Activated naive CD4-positive, alpha-beta T cell treated with anti-CD3 and anti-CD28 coated beads for 36 hours (primary cell): Measurements from ENCODE around the gene GIGYF2. TPM values are rescaled to one million over a fixed set of nuclear protein-coding genes. Genes with fewer than 3 reads are reported as not detected.
"Not testable (repeated sequence)": the region's sequence is repeated elsewhere in the genome, so short reads cannot be mapped to it uniquely, and the experiment has no call there.

ENCODE experiments used
- CTCF ChIA-PET: fragments of 350-600 bp; sonication (Branson Sonifier 250); formaldehyde crosslinking; loops from one replicate; lab custom pipeline; 2021; ENCODE audit warnings: antibody characterized with exemption; lab: Charles Lee
- DNase-seq: peaks from one replicate; pipeline ENCODE4 v3.0.0-alpha.2; 2020
- H3K27ac Mint-ChIP-seq: one replicate; pipeline ENCODE4 v1.8.0; 2021; ENCODE audit warnings: mild to moderate bottlenecking, mixed read lengths
- H3K27me3 Mint-ChIP-seq: one replicate; pipeline ENCODE4 v1.8.0; 2021; ENCODE audit warnings: low read depth, mixed read lengths
- H3K36me3 Mint-ChIP-seq: one replicate; pipeline ENCODE4 v1.8.0; 2021; ENCODE audit warnings: low read depth, mixed read lengths
- H3K4me1 Mint-ChIP-seq: one replicate; pipeline ENCODE4 v1.8.0; 2021; ENCODE audit warnings: low read depth, mixed read lengths
- H3K4me3 Mint-ChIP-seq: one replicate; pipeline ENCODE4 v1.8.0; 2021; ENCODE audit warnings: mild to moderate bottlenecking, moderate library complexity, mixed read lengths
- H3K9me3 Mint-ChIP-seq: one replicate; pipeline ENCODE4 v1.8.0; 2021; ENCODE audit warnings: mixed read lengths
- intact Hi-C: fragments of 100-400 bp; cut with micrococcal nuclease; formaldehyde crosslinking; loops from one replicate; pipeline ENCODE4 v1.15.1; 2023
- total RNA-seq, 2 experiments: library from RNA; stranded (reverse); gene quantifications; one replicate each; pipeline ENCODE4 v1.2.3, GENCODE V29; 2021

GIGYF2 gene
- total RNA-seq, 2 experiments from 2014 or later, result 49.7 to 52.8 TPM

DNA sequence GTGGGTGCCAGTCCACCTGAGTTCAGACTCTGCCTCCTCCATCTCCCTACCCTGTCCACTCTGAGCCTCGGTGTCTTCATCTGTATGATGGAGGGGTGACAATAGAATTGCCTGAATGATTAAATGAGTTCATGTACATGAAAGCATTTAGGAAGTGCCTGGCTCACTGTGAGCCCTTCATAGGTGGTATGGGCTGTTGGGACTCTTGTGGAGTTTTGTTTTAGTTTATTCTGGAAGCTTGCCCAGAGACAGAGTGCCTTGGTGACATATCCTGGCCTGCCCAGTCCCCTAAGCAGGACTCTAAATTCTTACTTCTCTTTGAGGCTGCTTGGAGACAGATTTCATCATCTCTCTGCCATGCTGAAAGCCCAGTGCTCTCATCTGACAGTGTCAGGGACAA lies 24.5 kb upstream of the GIGYF2 start:
- CTCF ChIA-PET, result interaction anchor here (0.7 kb wide), 1 partner anchor 83 kb away, joined by 8 read pairs; no protein-coding TSS in a partner anchor
- no peak overlapping the region for H3K4me3 Mint-ChIP-seq
- H3K9me3 Mint-ChIP-seq, result no peaks in the 10 kb centered on the region
- no peaks in the 10 kb centered on the region for H3K4me1 Mint-ChIP-seq
- intact Hi-C loops, result no loop called here
- no peaks in the 10 kb centered on the region for H3K36me3 Mint-ChIP-seq
- no peak for DNase-seq
- H3K27ac Mint-ChIP-seq, result no peak overlapping the region
- H3K27me3 Mint-ChIP-seq, result no peaks in the 10 kb centered on the region

DNA sequence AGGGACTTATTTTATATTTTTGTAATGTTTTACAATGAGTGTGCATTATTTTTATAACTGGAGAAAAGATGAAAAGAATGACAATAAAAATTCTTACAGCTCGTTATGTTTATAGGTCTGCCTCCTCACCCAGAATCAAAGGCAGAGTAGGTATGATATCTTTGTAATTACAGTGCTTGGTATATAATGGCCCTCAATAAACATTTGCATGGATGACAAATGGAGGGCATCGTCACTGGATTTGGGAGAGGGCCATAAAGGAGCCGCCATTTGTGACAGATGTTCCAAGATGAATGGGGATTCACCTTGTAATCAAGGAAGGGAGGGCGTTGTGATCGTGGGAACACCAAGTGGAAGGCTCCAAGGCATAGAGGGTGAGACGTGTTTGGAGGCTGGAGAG lies 22.6 kb upstream of the GIGYF2 start:
- Mint-ChIP-seq H3K4me3 (no peak overlapping the region), H3K9me3 (no peaks in the 10 kb centered on the region), H3K36me3 (no peaks in the 10 kb centered on the region), H3K27me3 (no peaks in the 10 kb centered on the region), H3K27ac (no peak overlapping the region), H3K4me1 (no peaks in the 10 kb centered on the region)
- DNase-seq, result no peak
- CTCF ChIA-PET, result no interaction called here
- intact Hi-C loops, result no loop called here

DNA sequence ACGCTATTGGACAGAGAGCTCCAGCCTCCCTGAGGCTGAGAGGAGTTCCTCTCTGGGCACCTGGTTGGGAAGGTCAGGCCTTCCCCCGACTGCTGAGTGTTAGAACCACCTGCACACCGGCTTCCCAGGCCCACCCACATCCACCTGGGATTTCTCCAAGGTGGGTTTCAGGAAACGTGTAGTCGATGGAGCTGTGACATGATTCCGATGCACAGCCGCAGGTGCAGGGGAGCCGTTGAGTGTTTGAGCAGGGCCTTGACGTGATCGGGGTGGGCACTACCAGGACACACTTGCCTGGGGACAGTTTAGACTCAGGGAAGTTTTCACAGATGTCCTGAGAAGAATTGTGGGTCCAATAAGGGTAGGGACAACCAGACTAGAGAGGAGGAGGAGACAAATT lies 21.8 kb upstream of the GIGYF2 start:
- Mint-ChIP-seq H3K9me3 (no peaks in the 10 kb centered on the region), H3K4me3 (no peak overlapping the region), H3K4me1 (no peaks in the 10 kb centered on the region), H3K36me3 (no peaks in the 10 kb centered on the region), H3K27me3 (peaks cover 2% of the 10 kb centered on the region), H3K27ac (no peak overlapping the region)
- DNase-seq, result no peak
- intact Hi-C loops, result no loop called here
- CTCF ChIA-PET, result no interaction called here

DNA sequence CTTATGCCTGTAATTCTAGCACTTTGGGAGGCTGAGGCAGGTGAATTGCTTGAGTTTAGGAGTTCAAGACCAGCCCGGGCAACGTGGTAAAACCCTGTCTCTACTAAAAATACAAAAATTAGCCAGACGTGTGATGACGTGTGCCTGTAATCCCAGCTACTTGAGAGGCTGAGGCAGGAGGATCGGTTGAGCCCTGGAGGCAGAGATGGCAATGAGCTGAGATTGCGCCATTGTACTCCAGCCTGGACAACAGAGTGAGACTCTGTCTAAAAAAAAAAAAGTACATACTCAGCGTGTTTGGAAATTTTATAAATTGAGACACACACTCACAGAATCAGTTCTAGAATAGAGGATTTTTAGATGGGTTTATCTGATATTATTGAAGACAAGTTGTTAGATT lies 17.1 kb upstream of the GIGYF2 start:
- intact Hi-C loops, result no loop called here
- no peaks in the 10 kb centered on the region for H3K36me3 Mint-ChIP-seq
- H3K4me1 Mint-ChIP-seq, result no peaks in the 10 kb centered on the region
- no peaks in the 10 kb centered on the region for H3K9me3 Mint-ChIP-seq
- no peak for DNase-seq
- no peak overlapping the region for H3K4me3 Mint-ChIP-seq
- H3K27me3 Mint-ChIP-seq, result peaks cover 2% of the 10 kb centered on the region
- CTCF ChIA-PET, result interaction anchor here (0.6 kb wide), 1 partner anchor 481 kb away, joined by 3 read pairs; no protein-coding TSS in a partner anchor
- no peak overlapping the region for H3K27ac Mint-ChIP-seq

DNA sequence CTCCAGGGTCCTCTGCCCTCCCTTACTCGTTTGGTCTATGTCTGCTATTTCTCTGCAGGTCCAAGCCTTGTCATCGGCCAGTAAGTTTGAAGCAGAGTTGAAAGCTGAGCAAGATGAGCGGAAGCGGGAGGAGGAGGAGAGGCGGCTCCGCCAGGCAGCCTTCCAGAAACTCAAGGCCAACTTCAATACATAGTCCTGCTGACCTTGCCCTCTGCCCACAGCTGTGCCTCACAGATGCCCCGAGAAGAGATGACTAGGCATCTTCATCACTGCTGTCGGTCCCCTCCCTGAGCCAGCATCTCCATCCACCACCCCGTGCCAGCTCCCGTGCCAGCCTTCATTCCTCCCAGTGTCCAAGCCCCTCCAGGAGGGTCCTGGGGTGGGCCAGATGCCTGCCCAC lies 15.6 kb upstream of the GIGYF2 start:
- Mint-ChIP-seq H3K4me1 (no peaks in the 10 kb centered on the region), H3K27me3 (peaks cover 2% of the 10 kb centered on the region), H3K27ac (no peak overlapping the region), H3K36me3 (no peaks in the 10 kb centered on the region), H3K9me3 (no peaks in the 10 kb centered on the region), H3K4me3 (no peak overlapping the region)
- CTCF ChIA-PET, result no interaction called here
- DNase-seq, result no peak
- intact Hi-C loops, result no loop called here

DNA sequence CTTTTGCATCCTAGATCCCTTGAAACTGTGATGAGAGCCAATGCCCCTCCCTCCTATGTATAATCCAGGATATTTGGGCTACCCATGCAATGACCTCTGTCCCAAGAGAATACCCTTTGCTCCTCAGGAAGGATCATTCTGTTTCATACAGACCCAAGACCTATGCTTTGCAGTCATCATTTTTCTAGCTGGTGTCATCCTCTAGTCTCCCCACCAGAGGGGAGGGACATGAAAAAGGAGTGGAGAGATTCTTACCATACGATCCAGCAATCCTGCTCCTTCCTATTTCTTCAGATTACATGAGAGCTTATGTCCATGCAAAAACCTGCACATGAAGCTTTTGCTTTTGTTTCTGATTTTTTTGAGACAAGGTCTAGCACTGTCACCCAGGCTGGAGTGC lies 13.8 kb upstream of the GIGYF2 start:
- peaks cover 2% of the 10 kb centered on the region for H3K27me3 Mint-ChIP-seq
- intact Hi-C loops, result no loop called here
- no peak overlapping the region for H3K27ac Mint-ChIP-seq
- no peak overlapping the region for H3K4me3 Mint-ChIP-seq
- H3K9me3 Mint-ChIP-seq, result no peaks in the 10 kb centered on the region
- no peaks in the 10 kb centered on the region for H3K36me3 Mint-ChIP-seq
- H3K4me1 Mint-ChIP-seq, result no peaks in the 10 kb centered on the region
- CTCF ChIA-PET, result interaction anchor here (0.6 to 1.1 kb wide), 4 partner anchors 12 to 115 kb away, joined by 3 to 6 read pairs (median 3); no protein-coding TSS in a partner anchor
- no peak for DNase-seq

DNA sequence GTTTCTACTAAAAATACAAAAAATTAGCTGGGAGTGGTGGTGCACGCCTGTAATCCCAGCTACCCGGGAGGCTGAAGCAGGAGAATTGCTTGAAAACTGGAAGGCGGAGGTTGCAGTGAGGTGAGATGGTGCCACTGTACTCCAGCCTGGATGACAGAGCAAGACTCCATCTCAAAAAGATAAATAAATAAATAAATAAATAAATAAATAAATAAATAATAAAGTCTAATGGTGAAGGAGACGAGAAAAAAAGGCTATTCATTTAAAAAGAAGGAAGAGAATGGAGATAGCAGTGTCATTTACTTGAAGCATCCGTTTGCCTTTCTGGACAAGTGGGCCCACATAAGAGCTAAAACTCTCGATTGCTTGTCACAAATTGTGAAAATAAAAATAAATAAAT lies 11.7 kb upstream of the GIGYF2 start:
- CTCF ChIA-PET, result interaction anchor here (1.9 kb wide), 1 partner anchor 11 kb away, joined by 7 read pairs; no protein-coding TSS in a partner anchor
- H3K9me3 Mint-ChIP-seq, intact Hi-C loops: not testable (repeated sequence)

DNA sequence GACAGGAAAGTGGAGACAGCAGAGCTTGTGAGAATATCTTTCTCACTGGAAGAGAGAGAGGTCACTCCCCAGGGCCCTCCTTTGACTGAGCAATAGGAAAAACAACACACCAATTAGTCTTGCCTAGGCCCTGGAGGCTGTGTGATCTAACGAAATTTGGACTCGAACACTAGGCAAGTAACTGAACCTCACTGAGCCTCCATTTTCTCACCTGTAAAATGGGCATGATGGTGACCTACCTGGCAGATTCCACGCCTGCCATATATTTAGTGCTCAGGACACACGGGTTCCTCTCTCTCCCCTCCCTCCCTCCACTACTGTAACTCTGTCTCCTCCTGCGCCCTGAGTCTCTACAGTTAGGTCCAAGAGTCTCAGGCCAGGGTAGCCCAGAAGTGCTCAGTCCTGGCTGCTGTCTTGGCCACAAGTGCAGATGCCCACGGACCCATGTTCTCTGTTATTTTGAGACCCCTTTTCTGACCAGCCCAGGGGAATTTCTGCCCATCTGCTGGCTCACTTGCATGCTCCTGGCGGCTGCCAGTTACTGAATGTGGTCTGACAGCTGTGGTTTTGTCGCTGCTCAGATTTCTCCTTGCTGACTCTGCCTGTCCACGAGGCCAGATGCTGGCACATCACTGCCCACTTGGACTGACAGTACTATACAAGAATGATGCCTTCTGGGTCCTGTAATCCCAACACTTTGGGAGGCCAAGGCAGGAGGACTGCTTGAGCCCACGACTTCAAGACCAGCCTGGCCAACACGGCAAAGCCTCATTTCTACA lies 9.6 kb upstream of the GIGYF2 start:
- Mint-ChIP-seq H3K4me3 (no peak overlapping the region), H3K27ac (no peak overlapping the region), H3K27me3 (no peaks in the 10 kb centered on the region), H3K9me3 (peaks cover 2% of the 10 kb centered on the region), H3K4me1 (no peaks in the 10 kb centered on the region), H3K36me3 (no peaks in the 10 kb centered on the region)
- intact Hi-C loops, result no loop called here
- CTCF ChIA-PET, result interaction anchor here (0.6 kb wide), 1 partner anchor 82 kb away, joined by 5 read pairs; no protein-coding TSS in a partner anchor
- no peak for DNase-seq

More for the DNA sequence above, 11.7 kb upstream of the GIGYF2 start:
- H3K4me1 Mint-ChIP-seq, DNase-seq, H3K4me3 Mint-ChIP-seq, H3K36me3 Mint-ChIP-seq, H3K27ac Mint-ChIP-seq, H3K27me3 Mint-ChIP-seq: not testable (repeated sequence)

DNA sequence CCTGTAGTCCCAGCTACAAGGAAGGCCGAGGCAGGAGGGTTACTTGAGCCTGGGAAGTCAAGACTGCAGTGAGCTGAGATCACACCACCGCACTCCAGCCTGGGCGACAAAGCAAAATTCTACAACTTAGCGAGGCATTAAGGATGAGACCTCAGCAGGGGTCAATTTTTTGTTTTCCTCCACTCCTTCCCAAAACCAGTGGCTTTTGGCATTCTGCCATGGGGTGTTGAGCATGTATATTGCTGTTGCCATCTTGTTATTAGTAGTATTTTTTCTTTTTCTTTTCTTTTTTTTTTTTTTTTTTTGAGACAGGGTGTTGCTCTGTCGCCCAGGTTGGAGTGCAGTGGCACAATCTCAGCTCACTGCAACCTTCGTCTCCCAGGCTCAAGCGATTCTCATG lies 8.9 kb upstream of the GIGYF2 start:
- Mint-ChIP-seq H3K27me3 (no peaks in the 10 kb centered on the region), H3K4me1 (no peaks in the 10 kb centered on the region), H3K9me3 (peaks cover 2% of the 10 kb centered on the region), H3K36me3 (no peaks in the 10 kb centered on the region), H3K27ac (no peak overlapping the region), H3K4me3 (no peak overlapping the region)
- CTCF ChIA-PET, result interaction anchor here (0.6 kb wide), 1 partner anchor 83 kb away, joined by 5 read pairs; no protein-coding TSS in a partner anchor
- intact Hi-C loops, result no loop called here
- no peak for DNase-seq

DNA sequence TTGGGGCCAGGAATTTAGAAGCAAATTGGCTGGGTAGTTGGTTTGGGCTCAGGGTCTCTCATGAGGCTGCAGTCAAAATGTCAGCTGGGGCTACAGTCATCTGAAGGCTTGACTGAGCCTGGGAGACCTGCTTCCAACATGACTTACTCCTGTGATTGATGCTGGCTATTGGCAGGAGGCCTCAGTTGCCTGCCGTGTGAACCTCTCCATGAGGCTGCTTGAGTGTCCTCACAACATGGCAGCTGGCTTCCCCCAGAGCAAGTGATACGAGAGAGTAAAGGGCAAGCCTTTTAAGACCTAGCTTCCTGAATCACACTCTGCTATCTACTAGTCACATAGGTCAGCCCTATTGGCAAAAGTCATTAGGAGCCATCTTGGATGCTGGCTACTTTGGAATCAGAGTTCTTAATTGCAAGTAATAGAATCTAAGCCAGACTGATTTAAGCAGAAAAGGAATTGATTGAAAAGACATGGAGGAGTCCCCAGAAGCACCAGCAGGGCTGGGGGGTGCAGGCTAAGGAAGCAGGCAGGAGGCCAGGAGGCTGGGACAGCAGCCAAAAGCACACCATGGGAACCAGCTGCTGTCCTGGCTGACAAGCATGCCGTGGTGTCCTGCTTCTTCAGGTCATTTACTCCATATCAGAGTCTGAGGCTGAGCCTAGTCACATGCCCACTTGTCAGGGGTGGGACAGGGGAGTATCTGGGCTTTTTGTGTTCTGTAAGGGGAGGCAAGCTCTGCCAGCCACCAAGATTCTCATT lies 7.8 kb upstream of the GIGYF2 start:
- CTCF ChIA-PET, result no interaction called here
- H3K27ac Mint-ChIP-seq, result no peak overlapping the region
- H3K27me3 Mint-ChIP-seq, result no peaks in the 10 kb centered on the region
- H3K4me3 Mint-ChIP-seq, result no peak overlapping the region
- intact Hi-C loops, result no loop called here
- H3K9me3 Mint-ChIP-seq, result peaks cover 2% of the 10 kb centered on the region
- no peaks in the 10 kb centered on the region for H3K36me3 Mint-ChIP-seq
- no peak for DNase-seq
- H3K4me1 Mint-ChIP-seq, result no peaks in the 10 kb centered on the region

DNA sequence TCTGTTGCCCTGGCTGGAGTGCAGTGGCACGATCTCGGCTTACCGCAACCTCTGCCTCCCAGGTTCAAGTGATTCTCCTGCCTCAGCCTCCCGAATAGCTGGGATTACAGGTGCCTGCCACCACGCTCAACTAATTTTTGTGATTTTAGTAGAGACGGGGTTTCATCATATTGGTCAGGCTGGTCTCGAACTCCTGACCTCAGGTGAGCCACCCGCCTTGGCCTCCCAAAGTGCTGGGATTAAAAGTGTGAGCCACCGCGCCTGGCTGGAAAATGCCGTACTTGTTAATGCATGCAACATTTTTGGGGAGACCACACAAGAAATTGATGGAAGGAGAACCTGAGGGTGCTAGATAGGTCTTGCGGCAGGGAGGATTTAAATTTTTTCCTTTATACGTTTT lies 6.0 kb upstream of the GIGYF2 start:
- H3K9me3 Mint-ChIP-seq, H3K4me1 Mint-ChIP-seq, H3K27ac Mint-ChIP-seq, CTCF ChIA-PET, H3K36me3 Mint-ChIP-seq, DNase-seq, H3K4me3 Mint-ChIP-seq, H3K27me3 Mint-ChIP-seq: not testable (repeated sequence)
- intact Hi-C loops, result loop anchor here (10.0 kb wide), 2 partner anchors 86 to 906 kb away; partner anchors contain the start of genes COPS7B and PDE6D

DNA sequence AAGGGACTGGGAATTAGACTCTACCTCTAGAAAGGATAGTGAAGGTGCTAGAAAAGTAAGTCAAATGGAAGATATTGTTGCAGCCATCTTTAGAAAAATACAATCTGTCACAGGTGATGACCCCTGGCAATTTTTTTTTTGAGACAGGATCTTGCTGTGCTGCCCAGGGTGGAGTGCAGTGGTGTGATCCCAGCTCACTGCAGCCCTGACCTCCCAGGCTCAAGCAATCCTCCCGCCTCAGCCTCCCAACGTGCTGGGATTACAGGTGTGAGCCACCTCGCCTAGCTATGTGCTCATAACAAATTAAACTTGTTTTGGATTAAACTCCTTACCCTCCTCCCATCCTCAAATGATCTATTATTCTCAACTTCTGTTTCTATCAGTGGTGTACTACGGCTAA lies 3.8 kb upstream of the GIGYF2 start:
- DNase-seq, result no peak
- Mint-ChIP-seq H3K27me3 (no peaks in the 10 kb centered on the region), H3K27ac (no peak overlapping the region), H3K4me3 (no peak overlapping the region), H3K9me3 (peaks cover 5% of the 10 kb centered on the region), H3K4me1 (peaks cover 9% of the 10 kb centered on the region), H3K36me3 (no peaks in the 10 kb centered on the region)
- CTCF ChIA-PET, result interaction anchor here (0.7 kb wide), 1 partner anchor 262 kb away, joined by 3 read pairs; no protein-coding TSS in a partner anchor
- intact Hi-C loops, result loop anchor here (10.0 kb wide), 2 partner anchors 89 to 909 kb away; partner anchors contain the start of genes COPS7B and PDE6D
